ENCODE results near the gene SLC23A2. TPM values are rescaled to one million over a fixed set of nuclear protein-coding genes. Genes with fewer than 3 reads are reported as not detected.

The SLC23A2 gene
- total and polyA plus RNA-seq, 4 donors, result 9.1 to 48.4 (median 14.7) TPM

DNA sequence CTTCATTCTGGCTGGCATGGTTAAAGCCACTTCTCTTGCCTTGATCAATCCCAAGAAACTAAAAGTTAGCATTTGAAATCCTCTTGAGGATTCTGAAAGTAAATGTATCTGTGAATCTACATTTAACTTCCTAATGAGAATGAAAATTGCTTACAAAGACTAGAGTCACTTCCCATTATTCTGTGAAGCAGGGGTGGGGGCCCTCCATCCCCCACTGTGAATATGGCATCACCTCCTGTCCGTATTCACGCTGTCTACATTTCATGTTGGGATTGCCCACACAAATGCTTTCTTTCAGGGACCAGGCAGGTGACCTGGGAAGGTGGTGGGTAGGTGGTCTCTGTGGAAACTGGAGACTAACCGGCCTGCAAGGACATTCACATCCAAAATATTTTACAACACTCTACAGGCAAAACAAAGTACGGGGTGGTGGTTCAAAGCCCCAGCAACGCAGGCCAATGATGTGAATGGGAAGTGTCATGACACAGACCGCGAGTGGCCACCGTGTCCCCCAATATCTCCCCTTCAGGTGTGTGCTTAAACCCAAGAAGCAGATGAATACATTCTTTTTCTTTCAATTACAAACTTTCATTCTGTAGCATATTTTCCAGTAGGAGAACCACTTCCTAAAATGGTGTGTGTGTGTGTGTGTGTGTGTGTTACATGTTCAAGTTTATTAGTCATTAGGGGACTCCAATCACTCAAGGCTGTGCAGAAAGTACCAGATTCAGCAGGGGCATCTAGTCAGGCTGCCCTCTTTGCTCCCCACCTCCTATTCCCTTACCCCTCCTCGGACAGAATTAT lies 147.4 kb downstream of the SLC23A2 start:
- H3K27me3 ChIP-seq (ENCODE audit: control insufficient read depth in 4 of 4, insufficient read depth in 4 of 4, low read length in 3 of 4), result no peaks in the 10 kb centered on the region
- H3K36me3 ChIP-seq (ENCODE audit: control insufficient read depth in 4 of 4, insufficient read depth in 3 of 4, low read depth in 1 of 4, low read length in 3 of 4), result peaks cover 13 to 38% (median 34%) of the 10 kb centered on the region in 4 donors
- no peak overlapping the region for H3K4me3 ChIP-seq (ENCODE audit: low read depth in 1 of 3, low read length in 3 of 3)
- TF ChIP-seq CTCF (IDR thresholded peaks at IDR 0.05; ENCODE audit: low read depth, low read length, missing input control) (no peak), FOXA2 (IDR thresholded peaks at IDR 0.05) (no peak), HNF4A (conservative IDR thresholded peaks at IDR 0.05) (no peak), SP1 (IDR thresholded peaks at IDR 0.05) (no peak), RAD21 (IDR thresholded peaks at IDR 0.05) (no peak), RXRA (IDR thresholded peaks at IDR 0.05) (no peak)
- no peak overlapping the region for H3K27ac ChIP-seq (ENCODE audit: low read depth in 1 of 2, low read length in 2 of 2)
- H3K4me1 ChIP-seq (ENCODE audit: control insufficient read depth in 4 of 4, insufficient read depth in 4 of 4, low read length in 3 of 4), result peaks cover 0 to 17% (median 6%) of the 10 kb centered on the region in 4 donors
- H3K9me3 ChIP-seq (ENCODE audit: control insufficient read depth in 4 of 4, low read length in 3 of 4), result no peaks in the 10 kb centered on the region
- H3K9ac ChIP-seq (ENCODE audit: low read depth in 1 of 2, low read length in 2 of 2), result no peak overlapping the region
- WGBS, result 91% methylated on average over 9 of the region's 9 CpGs
- no peak for DNase-seq (ENCODE audit: low spot score)

DNA sequence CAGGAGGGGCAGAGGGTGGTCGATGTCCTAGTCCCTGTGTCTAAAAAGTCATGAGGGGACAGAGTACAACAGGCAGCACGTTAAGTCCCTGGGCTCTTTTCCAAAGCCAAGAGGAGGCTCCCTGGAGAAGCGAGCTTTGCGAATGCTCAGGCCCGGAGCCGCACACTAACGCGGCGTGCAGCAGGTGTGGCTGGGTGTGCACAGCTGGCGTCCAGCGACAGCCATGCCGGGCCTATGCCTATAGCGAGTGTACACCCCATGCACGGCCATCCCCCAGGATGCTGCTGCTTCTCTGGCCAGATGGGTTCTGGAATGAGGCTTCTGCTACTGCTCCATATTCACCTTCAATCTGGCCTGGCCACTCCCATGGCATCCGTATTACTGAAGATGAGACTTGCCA lies 148.3 kb downstream of the SLC23A2 start:
- TF ChIP-seq CTCF (IDR thresholded peaks at IDR 0.05; ENCODE audit: low read depth, low read length, missing input control), result no peak
- no peak for TF ChIP-seq HNF4G (IDR thresholded peaks at IDR 0.05)
- no peak for TF ChIP-seq GABPA (IDR thresholded peaks at IDR 0.05 in 1 of 2, conservative IDR thresholded peaks at IDR 0.05 in 1 of 2)
- TF ChIP-seq RAD21 (IDR thresholded peaks at IDR 0.05), result no peak
- TF ChIP-seq YY1 (IDR thresholded peaks at IDR 0.05), result no peak
- TF ChIP-seq MAX (IDR thresholded peaks at IDR 0.05), result no peak
- no peak for TF ChIP-seq FOXA1 (IDR thresholded peaks at IDR 0.05)
- TF ChIP-seq, protein P1, sequence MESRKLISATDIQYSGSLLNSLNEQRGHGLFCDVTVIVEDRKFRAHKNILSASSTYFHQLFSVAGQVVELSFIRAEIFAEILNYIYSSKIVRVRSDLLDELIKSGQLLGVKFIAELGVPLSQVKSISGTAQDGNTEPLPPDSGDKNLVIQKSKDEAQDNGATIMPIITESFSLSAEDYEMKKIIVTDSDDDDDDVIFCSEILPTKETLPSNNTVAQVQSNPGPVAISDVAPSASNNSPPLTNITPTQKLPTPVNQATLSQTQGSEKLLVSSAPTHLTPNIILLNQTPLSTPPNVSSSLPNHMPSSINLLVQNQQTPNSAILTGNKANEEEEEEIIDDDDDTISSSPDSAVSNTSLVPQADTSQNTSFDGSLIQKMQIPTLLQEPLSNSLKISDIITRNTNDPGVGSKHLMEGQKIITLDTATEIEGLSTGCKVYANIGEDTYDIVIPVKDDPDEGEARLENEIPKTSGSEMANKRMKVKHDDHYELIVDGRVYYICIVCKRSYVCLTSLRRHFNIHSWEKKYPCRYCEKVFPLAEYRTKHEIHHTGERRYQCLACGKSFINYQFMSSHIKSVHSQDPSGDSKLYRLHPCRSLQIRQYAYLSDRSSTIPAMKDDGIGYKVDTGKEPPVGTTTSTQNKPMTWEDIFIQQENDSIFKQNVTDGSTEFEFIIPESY (IDR thresholded peaks at IDR 0.05), result no peak
- TF ChIP-seq, protein P2, sequence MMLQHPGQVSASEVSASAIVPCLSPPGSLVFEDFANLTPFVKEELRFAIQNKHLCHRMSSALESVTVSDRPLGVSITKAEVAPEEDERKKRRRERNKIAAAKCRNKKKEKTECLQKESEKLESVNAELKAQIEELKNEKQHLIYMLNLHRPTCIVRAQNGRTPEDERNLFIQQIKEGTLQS (IDR thresholded peaks at IDR 0.05), result no peak
- no peak for TF ChIP-seq FOXA2 (IDR thresholded peaks at IDR 0.05)
- no peak for TF ChIP-seq REST (IDR thresholded peaks at IDR 0.05)
- no peak for TF ChIP-seq NR2F2 (IDR thresholded peaks at IDR 0.05)
- no peak for TF ChIP-seq EGR1 (IDR thresholded peaks at IDR 0.05; ENCODE audit: low read depth in 2 of 2)
- Histone ChIP-seq H3K27ac (ENCODE audit: low read depth in 1 of 2, low read length in 2 of 2) (no peak overlapping the region), H3K9me3 (ENCODE audit: control insufficient read depth in 4 of 4, low read length in 3 of 4) (no peaks in the 10 kb centered on the region), H3K27me3 (ENCODE audit: control insufficient read depth in 4 of 4, insufficient read depth in 4 of 4, low read length in 3 of 4) (no peaks in the 10 kb centered on the region), H3K36me3 (ENCODE audit: control insufficient read depth in 4 of 4, insufficient read depth in 3 of 4, low read depth in 1 of 4, low read length in 3 of 4) (peaks cover 10 to 29% (median 25%) of the 10 kb centered on the region in 4 donors), H3K9ac (ENCODE audit: low read depth in 1 of 2, low read length in 2 of 2) (no peak overlapping the region), H3K4me1 (ENCODE audit: control insufficient read depth in 4 of 4, insufficient read depth in 4 of 4, low read length in 3 of 4) (peaks cover 0 to 17% (median 6%) of the 10 kb centered on the region in 4 donors), H3K4me3 (ENCODE audit: low read depth in 1 of 3, low read length in 3 of 3) (no peak overlapping the region)
- no peak for DNase-seq (ENCODE audit: low spot score)
- 92% methylated on average over 15 of the region's 15 CpGs for WGBS

All from liver (tissue), 9 donors.